Measurements from ENCODE around the gene EPC2.

EPC2 gene

DNA sequence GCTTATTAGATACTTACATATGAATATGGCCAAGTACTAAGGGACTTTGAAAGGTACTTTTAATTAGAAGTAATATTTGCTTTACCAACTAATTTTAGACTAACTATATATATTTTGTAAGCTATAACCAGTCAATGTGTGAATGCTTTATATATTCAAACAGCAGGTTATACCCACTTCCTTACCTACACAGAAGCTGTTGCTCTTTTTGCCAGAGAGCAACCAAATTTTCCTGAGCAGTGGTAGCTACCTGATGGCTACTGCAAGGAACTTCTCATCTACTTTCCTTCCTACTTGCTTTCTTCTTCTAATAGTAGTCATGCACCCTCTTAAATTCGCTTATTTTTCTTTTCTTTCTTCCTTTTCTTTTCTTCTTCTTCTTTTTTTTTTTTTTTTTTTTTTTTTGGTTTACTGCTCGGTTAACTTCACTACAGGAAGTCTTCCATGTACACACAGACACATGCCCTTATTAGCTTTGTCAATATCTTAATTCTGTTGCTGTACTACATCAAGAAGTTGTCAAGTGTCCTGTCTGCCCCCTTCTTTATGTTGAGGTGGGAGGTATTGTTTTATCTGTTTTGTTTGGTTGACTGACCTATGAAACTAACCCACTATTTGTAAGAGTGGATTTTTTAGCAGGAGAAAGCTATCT, 95.0 kb downstream of the EPC2 start:
- TF ChIP-seq TAF1 (IDR thresholded peaks at IDR 0.05; ENCODE audit: borderline replicate concordance, insufficient read depth, low read length) (no peak), REST (IDR thresholded peaks at IDR 0.05; ENCODE audit: insufficient read depth in 1 of 2, low read depth in 2 of 2, low read length in 2 of 2) (no peak), POLR2AphosphoS5 (IDR thresholded peaks at IDR 0.05; ENCODE audit: low read depth, low read length) (no peak), FOXP2 (optimal IDR thresholded peaks at IDR 0.05; ENCODE audit: borderline replicate concordance, extremely low read depth, extremely low read length, insufficient read depth) (no peak), SIN3A (IDR thresholded peaks at IDR 0.05; ENCODE audit: borderline replicate concordance, insufficient read depth, low read length) (no peak)

DNA sequence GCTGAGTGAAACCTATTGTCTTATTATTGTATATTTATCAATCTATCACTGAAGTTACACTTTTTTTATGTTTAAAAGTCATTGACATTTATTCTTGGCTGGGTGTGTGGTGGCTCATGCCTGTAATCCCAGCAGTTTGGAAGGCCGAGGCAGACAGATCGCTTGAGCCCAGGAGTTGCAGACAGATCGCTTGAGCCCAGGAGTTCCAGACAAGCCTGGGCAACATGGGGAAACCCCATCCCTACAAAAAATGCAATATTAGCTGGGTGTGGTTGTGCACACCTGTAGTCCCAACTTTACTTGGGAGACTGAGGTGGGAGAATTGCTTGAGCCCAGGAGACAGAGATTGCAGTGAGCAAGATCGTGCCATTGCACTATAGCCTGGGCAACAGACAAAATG, 97.8 kb downstream of the EPC2 start:
- no peak for TF ChIP-seq POLR2AphosphoS5 (IDR thresholded peaks at IDR 0.05; ENCODE audit: low read depth, low read length)
- no peak for TF ChIP-seq REST (IDR thresholded peaks at IDR 0.05; ENCODE audit: insufficient read depth in 1 of 2, low read depth in 2 of 2, low read length in 2 of 2)
- TF ChIP-seq FOXP2 (optimal IDR thresholded peaks at IDR 0.05; ENCODE audit: borderline replicate concordance, extremely low read depth, extremely low read length, insufficient read depth): no peak
- no peak for TF ChIP-seq TAF1 (IDR thresholded peaks at IDR 0.05; ENCODE audit: borderline replicate concordance, insufficient read depth, low read length)
- TF ChIP-seq SIN3A (IDR thresholded peaks at IDR 0.05; ENCODE audit: borderline replicate concordance, insufficient read depth, low read length): no peak

DNA sequence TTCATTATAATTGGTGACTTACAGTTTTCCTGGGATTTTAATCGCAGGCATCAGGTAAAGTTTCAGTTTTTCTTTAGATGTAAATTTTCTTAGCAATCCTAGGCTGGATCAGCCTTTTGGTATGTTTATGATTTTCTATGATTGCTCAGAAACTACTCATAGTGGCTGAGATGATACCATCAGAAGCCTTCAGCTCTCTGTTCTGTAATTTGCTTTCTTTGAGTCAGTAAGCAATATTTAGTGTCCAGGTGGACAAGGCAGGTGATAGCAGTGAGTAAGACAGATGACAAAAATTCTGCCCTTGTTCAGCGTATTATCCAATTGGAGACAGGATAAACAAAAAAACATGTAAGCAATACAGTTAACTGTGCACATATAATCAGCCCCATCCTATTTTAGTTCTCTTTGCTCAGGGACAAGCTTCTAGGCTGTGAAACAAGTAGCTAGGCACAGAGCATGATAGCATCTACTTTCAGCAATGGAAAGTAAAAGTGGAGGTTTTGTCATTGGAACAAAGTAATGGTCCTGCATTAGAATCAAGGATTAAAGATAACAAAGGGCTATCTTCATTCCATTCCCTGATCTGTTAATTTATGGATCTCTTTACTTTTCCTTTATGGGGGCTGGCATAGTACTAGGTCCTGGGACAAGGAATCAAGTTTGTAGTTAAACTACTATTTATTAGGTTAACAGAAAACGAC, 100.8 kb downstream of the EPC2 start:
- TF ChIP-seq TAF1 (IDR thresholded peaks at IDR 0.05; ENCODE audit: borderline replicate concordance, insufficient read depth, low read length) (no peak), SIN3A (IDR thresholded peaks at IDR 0.05; ENCODE audit: borderline replicate concordance, insufficient read depth, low read length) (no peak), POLR2AphosphoS5 (IDR thresholded peaks at IDR 0.05; ENCODE audit: low read depth, low read length) (no peak), FOXP2 (optimal IDR thresholded peaks at IDR 0.05; ENCODE audit: borderline replicate concordance, extremely low read depth, extremely low read length, insufficient read depth) (no peak), REST (IDR thresholded peaks at IDR 0.05; ENCODE audit: insufficient read depth in 1 of 2, low read depth in 2 of 2, low read length in 2 of 2) (no peak)

- TF ChIP-seq FOXP2 (optimal IDR thresholded peaks at IDR 0.05; ENCODE audit: borderline replicate concordance, extremely low read depth, extremely low read length, insufficient read depth): no peak
- no peak for TF ChIP-seq POLR2AphosphoS5 (IDR thresholded peaks at IDR 0.05; ENCODE audit: low read depth, low read length)
- TF ChIP-seq REST (IDR thresholded peaks at IDR 0.05; ENCODE audit: insufficient read depth in 1 of 2, low read depth in 2 of 2, low read length in 2 of 2): no peak
- TF ChIP-seq TAF1 (IDR thresholded peaks at IDR 0.05; ENCODE audit: borderline replicate concordance, insufficient read depth, low read length): no peak
- TF ChIP-seq SIN3A (IDR thresholded peaks at IDR 0.05; ENCODE audit: borderline replicate concordance, insufficient read depth, low read length): no peak
These were observed 102.4 kb downstream of the EPC2 start for GRCh38 chr2:148746973-148747372.

All from PFSK-1 (cell line).